WTC11 (cell line): Measurements from ENCODE around the gene MUSTN1. TPM values are rescaled to one million over a fixed set of nuclear protein-coding genes. Genes with fewer than 3 reads are reported as not detected.
A peak's percentile ranks its signal among the peaks of the same experiment; 100 is the strongest.

Experiments
- ATAC-seq: fragments of 200-7000 bp; cut with Tn5 transposase; 2 replicates; pipeline ENCODE4 v1.10.0; 2021; ENCODE audit warnings: mild to moderate bottlenecking, moderate library complexity
- CTCF ChIA-PET: fragments of 300-600 bp; sonication (Branson Sonifier 250); formaldehyde crosslinking; loops from one replicate; lab custom pipeline; 2021; ENCODE audit warnings: antibody characterized with exemption; lab: Charles Lee
- POLR2A ChIA-PET: fragments of 350-600 bp; sonication (Branson Sonifier 250); formaldehyde crosslinking; loops from one replicate; lab custom pipeline; 2021; ENCODE audit warnings: antibody characterized with exemption; lab: Charles Lee
- DNase-seq: peaks from one replicate; pipeline ENCODE4 v3.0.0; 2021; ENCODE audit warnings: low spot score
- H3K27ac Mint-ChIP-seq: 2 replicates; pipeline ENCODE4 v1.8.0; 2021; ENCODE audit warnings: mixed read lengths
- H3K27me3 Mint-ChIP-seq: 2 replicates; pipeline ENCODE4 v1.8.0; 2021; ENCODE audit warnings: low read depth, mild to moderate bottlenecking, moderate library complexity, mixed read lengths
- H3K36me3 Mint-ChIP-seq: 2 replicates; pipeline ENCODE4 v1.8.0; 2021; ENCODE audit warnings: mixed read lengths
- H3K4me1 Mint-ChIP-seq: 2 replicates; pipeline ENCODE4 v1.8.0; 2022; ENCODE audit warnings: mixed read lengths
- H3K4me3 Mint-ChIP-seq: 2 replicates; pipeline ENCODE4 v1.8.0; 2021; ENCODE audit warnings: mild to moderate bottlenecking, moderate library complexity, mixed read lengths
- H3K9me3 Mint-ChIP-seq: 2 replicates; pipeline ENCODE4 v1.8.0; 2021; ENCODE audit warnings: mixed read lengths
- EMX1 ChIP-seq: fragments of 250-450 bp; sonication (Bioruptor Pico); IDR thresholded peaks from 2 replicates; pipeline ENCODE4 v1.8.0; 2021; ENCODE audit warnings: mild to moderate bottlenecking
- FOXK1 ChIP-seq: sonication (generic); formaldehyde crosslinking; IDR thresholded peaks from 2 replicates; pipeline ENCODE4 v1.8.0; 2022; ENCODE audit warnings: mild to moderate bottlenecking, moderate library complexity, missing genetic modification reagents
- KAT7 ChIP-seq: sonication (generic); formaldehyde crosslinking; IDR thresholded peaks from 2 replicates; pipeline ENCODE4 v1.8.1; 2023; ENCODE audit warnings: missing genetic modification reagents, mild to moderate bottlenecking, borderline replicate concordance
- PRRX2 ChIP-seq: fragments of 250-450 bp; sonication (Bioruptor Pico); IDR thresholded peaks from 2 replicates; pipeline ENCODE4 v1.8.0; 2021; ENCODE audit warnings: mild to moderate bottlenecking
- ZNF219 ChIP-seq: sonication (generic); formaldehyde crosslinking; IDR thresholded peaks from 2 replicates; pipeline ENCODE4 v1.8.0; 2023; ENCODE audit warnings: missing genetic modification reagents, mild to moderate bottlenecking, borderline replicate concordance
- microRNA-seq: library from miRNA; unstranded; fragments of <30 nt; microRNA quantifications from one replicate; pipeline ENCODE4 v1.2.0, GENCODE V29; 2022; ENCODE audit warnings: borderline number of aligned reads
- total RNA-seq: library from RNA; stranded (reverse); gene quantifications from 3 replicates; pipeline ENCODE4 v1.2.3, GENCODE V29; 2021
- TF ChIP-seq, protein P1 (sequence below): sonication (generic); formaldehyde crosslinking; IDR thresholded peaks from 2 replicates; pipeline ENCODE4 v1.8.1; 2022; ENCODE audit warnings: low read depth, mild to moderate bottlenecking, moderate library complexity, missing genetic modification reagents, borderline replicate concordance
- TF ChIP-seq, protein P2 (sequence below): fragments of 200-600 bp; IDR thresholded peaks from 2 replicates; pipeline ENCODE4 v1.8.0; 2022; ENCODE audit warnings: antibody characterized with exemption
- TF ChIP-seq, protein P3 (sequence below): fragments of 250-450 bp; sonication (Bioruptor Pico); IDR thresholded peaks from 2 replicates; pipeline ENCODE4 v1.9.0; 2021; ENCODE audit warnings: mild to moderate bottlenecking, borderline replicate concordance

MUSTN1 gene
- total RNA-seq, 1 experiment from 2014 or later, result 4.2 TPM

DNA sequence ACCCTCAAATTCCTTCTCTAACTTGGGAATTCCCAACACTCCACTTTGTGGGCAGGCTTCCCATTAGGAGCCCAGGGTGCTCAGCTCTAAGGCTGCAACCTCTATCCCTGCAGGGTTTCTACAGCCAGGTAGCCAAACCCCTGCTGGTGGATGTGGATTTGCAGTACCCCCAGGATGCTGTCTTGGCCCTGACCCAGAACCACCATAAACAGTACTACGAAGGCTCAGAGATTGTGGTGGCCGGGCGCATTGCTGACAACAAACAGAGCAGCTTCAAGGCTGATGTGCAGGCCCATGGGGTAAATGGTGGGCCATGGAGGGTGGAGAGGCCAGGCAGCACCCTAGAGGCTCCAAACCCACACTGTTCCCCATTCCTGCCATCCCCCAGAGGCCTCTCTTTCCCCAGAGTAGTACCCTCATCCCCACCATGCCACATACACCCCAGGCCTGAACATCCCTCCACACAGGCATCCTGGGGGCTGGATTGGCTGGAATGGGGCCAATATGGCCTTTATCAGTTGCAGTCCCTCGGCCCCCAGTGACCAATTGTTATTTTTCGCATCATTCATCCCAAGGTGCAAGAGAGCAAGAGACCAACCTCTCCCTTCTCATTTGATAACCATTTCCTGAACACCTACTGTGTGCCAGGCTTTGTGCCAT, 49.8 kb downstream of the MUSTN1 start:
- ChIA-PET POLR2A (interaction anchor here (1.1 kb wide), 1 partner anchor 8 kb away, joined by 3 read pairs; no protein-coding TSS in a partner anchor), CTCF (interaction anchor here (1.3 to 5.4 kb wide), 3 partner anchors 7 to 36 kb away, joined by 7 to 41 read pairs (median 27); no protein-coding TSS in a partner anchor)
- H3K27me3 Mint-ChIP-seq, result no peaks in the 10 kb centered on the region
- H3K9me3 Mint-ChIP-seq, result no peaks in the 10 kb centered on the region
- H3K36me3 Mint-ChIP-seq, result no peaks in the 10 kb centered on the region
- H3K27ac Mint-ChIP-seq, result no peak overlapping the region
- peaks cover 13% of the 10 kb centered on the region for H3K4me1 Mint-ChIP-seq
- ATAC-seq (no peak), DNase-seq (no peak)
- no peak for TF ChIP-seq KAT7 (CRISPR knock-in tag)
- TF ChIP-seq, protein P1, sequence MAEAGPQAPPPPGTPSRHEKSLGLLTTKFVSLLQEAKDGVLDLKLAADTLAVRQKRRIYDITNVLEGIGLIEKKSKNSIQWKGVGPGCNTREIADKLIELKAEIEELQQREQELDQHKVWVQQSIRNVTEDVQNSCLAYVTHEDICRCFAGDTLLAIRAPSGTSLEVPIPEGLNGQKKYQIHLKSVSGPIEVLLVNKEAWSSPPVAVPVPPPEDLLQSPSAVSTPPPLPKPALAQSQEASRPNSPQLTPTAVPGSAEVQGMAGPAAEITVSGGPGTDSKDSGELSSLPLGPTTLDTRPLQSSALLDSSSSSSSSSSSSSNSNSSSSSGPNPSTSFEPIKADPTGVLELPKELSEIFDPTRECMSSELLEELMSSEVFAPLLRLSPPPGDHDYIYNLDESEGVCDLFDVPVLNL (CRISPR knock-in tag), result no peak
- TF ChIP-seq, protein P2, sequence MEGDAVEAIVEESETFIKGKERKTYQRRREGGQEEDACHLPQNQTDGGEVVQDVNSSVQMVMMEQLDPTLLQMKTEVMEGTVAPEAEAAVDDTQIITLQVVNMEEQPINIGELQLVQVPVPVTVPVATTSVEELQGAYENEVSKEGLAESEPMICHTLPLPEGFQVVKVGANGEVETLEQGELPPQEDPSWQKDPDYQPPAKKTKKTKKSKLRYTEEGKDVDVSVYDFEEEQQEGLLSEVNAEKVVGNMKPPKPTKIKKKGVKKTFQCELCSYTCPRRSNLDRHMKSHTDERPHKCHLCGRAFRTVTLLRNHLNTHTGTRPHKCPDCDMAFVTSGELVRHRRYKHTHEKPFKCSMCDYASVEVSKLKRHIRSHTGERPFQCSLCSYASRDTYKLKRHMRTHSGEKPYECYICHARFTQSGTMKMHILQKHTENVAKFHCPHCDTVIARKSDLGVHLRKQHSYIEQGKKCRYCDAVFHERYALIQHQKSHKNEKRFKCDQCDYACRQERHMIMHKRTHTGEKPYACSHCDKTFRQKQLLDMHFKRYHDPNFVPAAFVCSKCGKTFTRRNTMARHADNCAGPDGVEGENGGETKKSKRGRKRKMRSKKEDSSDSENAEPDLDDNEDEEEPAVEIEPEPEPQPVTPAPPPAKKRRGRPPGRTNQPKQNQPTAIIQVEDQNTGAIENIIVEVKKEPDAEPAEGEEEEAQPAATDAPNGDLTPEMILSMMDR, result no peak
- no peak overlapping the region for H3K4me3 Mint-ChIP-seq

DNA sequence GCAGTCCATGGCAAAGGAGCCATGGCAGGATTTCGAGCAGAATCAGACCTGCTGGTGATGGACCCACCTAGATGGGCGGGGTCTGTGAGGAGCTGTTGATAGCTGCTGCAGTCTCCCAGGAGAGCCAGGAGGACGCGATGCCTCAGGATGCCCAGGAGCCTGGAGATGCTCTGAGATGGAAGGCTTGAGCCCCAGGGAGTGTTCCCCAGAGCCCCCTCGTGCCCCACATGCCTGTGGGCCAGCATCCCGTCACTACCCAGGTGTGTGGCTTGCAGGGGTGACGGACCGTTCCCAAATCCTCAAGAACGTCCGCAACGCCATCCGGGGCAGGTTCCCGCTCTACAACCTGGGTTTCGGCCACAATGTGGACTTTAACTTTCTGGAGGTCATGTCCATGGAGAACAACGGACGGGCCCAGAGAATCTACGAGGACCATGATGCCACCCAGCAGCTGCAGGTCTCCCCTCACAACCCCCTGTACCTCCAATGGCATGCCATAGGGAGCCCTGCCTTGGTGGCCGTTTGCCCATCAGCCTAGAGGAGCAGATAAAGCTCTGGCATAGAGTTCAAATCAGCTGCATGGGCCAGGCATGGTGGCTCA, 50.7 kb downstream of the MUSTN1 start:
- POLR2A ChIA-PET, result interaction anchor here (1.1 to 1.6 kb wide), 2 partner anchors 9 to 13 kb away, joined by 3 to 4 read pairs; partner anchors contain the start of gene NEK4
- ATAC-seq (no peak), DNase-seq (peak; percentile 5)
- no peaks in the 10 kb centered on the region for H3K27me3 Mint-ChIP-seq
- no peak for TF ChIP-seq PRRX2 (CRISPR knock-in tag)
- TF ChIP-seq EMX1 (CRISPR knock-in tag), result no peak
- no peak for TF ChIP-seq ZNF219 (CRISPR knock-in tag)
- no peak for TF ChIP-seq FOXK1 (CRISPR knock-in tag)
- H3K27ac Mint-ChIP-seq, result no peak overlapping the region
- H3K9me3 Mint-ChIP-seq, result no peaks in the 10 kb centered on the region
- H3K4me3 Mint-ChIP-seq, result no peak overlapping the region
- CTCF ChIA-PET, result interaction anchor here (1.3 to 3.5 kb wide), 3 partner anchors 8 to 37 kb away, joined by 7 to 27 read pairs (median 26); no protein-coding TSS in a partner anchor
- H3K36me3 Mint-ChIP-seq, result no peaks in the 10 kb centered on the region
- H3K4me1 Mint-ChIP-seq, result peaks cover 13% of the 10 kb centered on the region

DNA sequence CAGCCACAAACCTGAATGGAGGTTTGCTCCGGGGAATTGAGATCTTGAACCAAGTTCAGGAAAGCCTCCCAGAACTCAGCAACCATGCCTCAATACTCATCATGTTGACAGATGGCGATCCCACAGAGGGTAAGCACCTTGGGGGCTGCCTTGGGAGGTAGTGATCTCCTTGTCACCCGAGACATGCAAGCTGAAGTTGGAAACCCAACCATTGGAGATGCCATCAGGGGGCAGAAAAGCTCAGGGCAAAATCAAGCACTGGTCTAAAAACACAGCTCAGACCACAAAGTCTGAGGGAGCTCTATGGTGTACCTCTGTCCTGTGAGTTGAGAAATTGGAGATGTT, 51.6 kb downstream of the MUSTN1 start:
- Mint-ChIP-seq H3K9me3 (no peaks in the 10 kb centered on the region), H3K4me1 (peaks cover 13% of the 10 kb centered on the region), H3K36me3 (no peaks in the 10 kb centered on the region), H3K27ac (no peak overlapping the region), H3K27me3 (no peaks in the 10 kb centered on the region), H3K4me3 (no peak overlapping the region)
- ChIA-PET POLR2A (interaction anchor here (1.6 kb wide), 1 partner anchor 13 kb away, joined by 4 read pairs; the partner anchor contains the start of gene NEK4), CTCF (interaction anchor here (2.2 to 3.5 kb wide), 3 partner anchors 9 to 38 kb away, joined by 8 to 27 read pairs (median 26); no protein-coding TSS in a partner anchor)
- TF ChIP-seq, protein P3, sequence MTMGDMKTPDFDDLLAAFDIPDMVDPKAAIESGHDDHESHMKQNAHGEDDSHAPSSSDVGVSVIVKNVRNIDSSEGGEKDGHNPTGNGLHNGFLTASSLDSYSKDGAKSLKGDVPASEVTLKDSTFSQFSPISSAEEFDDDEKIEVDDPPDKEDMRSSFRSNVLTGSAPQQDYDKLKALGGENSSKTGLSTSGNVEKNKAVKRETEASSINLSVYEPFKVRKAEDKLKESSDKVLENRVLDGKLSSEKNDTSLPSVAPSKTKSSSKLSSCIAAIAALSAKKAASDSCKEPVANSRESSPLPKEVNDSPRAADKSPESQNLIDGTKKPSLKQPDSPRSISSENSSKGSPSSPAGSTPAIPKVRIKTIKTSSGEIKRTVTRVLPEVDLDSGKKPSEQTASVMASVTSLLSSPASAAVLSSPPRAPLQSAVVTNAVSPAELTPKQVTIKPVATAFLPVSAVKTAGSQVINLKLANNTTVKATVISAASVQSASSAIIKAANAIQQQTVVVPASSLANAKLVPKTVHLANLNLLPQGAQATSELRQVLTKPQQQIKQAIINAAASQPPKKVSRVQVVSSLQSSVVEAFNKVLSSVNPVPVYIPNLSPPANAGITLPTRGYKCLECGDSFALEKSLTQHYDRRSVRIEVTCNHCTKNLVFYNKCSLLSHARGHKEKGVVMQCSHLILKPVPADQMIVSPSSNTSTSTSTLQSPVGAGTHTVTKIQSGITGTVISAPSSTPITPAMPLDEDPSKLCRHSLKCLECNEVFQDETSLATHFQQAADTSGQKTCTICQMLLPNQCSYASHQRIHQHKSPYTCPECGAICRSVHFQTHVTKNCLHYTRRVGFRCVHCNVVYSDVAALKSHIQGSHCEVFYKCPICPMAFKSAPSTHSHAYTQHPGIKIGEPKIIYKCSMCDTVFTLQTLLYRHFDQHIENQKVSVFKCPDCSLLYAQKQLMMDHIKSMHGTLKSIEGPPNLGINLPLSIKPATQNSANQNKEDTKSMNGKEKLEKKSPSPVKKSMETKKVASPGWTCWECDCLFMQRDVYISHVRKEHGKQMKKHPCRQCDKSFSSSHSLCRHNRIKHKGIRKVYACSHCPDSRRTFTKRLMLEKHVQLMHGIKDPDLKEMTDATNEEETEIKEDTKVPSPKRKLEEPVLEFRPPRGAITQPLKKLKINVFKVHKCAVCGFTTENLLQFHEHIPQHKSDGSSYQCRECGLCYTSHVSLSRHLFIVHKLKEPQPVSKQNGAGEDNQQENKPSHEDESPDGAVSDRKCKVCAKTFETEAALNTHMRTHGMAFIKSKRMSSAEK (CRISPR knock-in tag), result no peak
- DNase-seq, result peak; percentile 4
- ATAC-seq, result no peak

Small RNA genes within 50 kb of the gene (microRNA-seq; reads per million reads assigned to microRNA genes)
- not detected for gene MIR8064

Other genes starting within 250 kb of the MUSTN1 start
- gene PBRM1, start 149.1 kb downstream of the MUSTN1 start, total RNA-seq, result 44.3 to 48.8 TPM (median 48.8 TPM) in 3 replicates
- 131 to 180 TPM (median 133 TPM) in 3 replicates for gene GNL3, start 149.0 kb downstream of the MUSTN1 start, total RNA-seq
- 41.2 to 46.0 TPM (median 43.8 TPM) in 3 replicates for gene GLT8D1, start 129.2 kb downstream of the MUSTN1 start, total RNA-seq
- gene SPCS1, start 128.9 kb downstream of the MUSTN1 start, total RNA-seq, result 92.5 to 101 TPM (median 98.5 TPM) in 3 replicates
- gene NEK4, start 64.1 kb downstream of the MUSTN1 start, total RNA-seq, result 30.3 to 31.4 TPM (median 31.2 TPM) in 3 replicates
- 0.26 to 0.69 TPM (median 0.50 TPM) in 3 replicates for gene ITIH1, start 57.4 kb downstream of the MUSTN1 start, total RNA-seq
- 0.23 to 0.37 TPM (median 0.25 TPM) in 3 replicates for gene ITIH3, start 40.2 kb downstream of the MUSTN1 start, total RNA-seq
- 2.4 to 6.2 TPM (median 3.9 TPM) in 3 replicates for gene ITIH4, start 4.3 kb downstream of the MUSTN1 start, total RNA-seq
- 27.1 to 35.5 TPM (median 28.4 TPM) in 3 replicates for gene STIMATE, start 62.5 kb upstream of the MUSTN1 start, total RNA-seq
- gene SFMBT1, start 211.1 kb upstream of the MUSTN1 start, total RNA-seq, result 12.3 to 20.9 TPM (median 14.7 TPM) in 3 replicates